Upper lobe of left lung (tissue), 6 donors: ENCODE measurements around the gene ZNF575. TPM values are rescaled to one million over a fixed set of nuclear protein-coding genes. Genes with fewer than 3 reads are reported as not detected.
"Not testable (repeated sequence)": the region's sequence is repeated elsewhere in the genome, so short reads cannot be mapped to it uniquely, and the experiment has no call there.

Experiments
- ATAC-seq, 2 donors: fragments of 200-7000 bp; cut with Tn5 transposase; one replicate each; pipeline ENCODE4 v1.9.1; 2022; ENCODE audit warnings: mild to moderate bottlenecking in 2 of 2, moderate library complexity in 2 of 2; ENCODE audit not compliant: low FRiP score in 2 of 2
- DNase-seq, 2 donors: peaks; one replicate each; pipeline ENCODE4 v3.0.0-alpha.2; 2019 to 2020
- H3K27ac ChIP-seq, 4 donors: fragments of 200-600 bp; sonication (generic); one replicate each; pipeline ENCODE4 v1.5.1; 2016 to 2019
- H3K27me3 ChIP-seq, 4 donors: fragments of 200-600 bp; sonication (generic); one replicate each; pipeline ENCODE4 v1.5.1; 2017 to 2019
- H3K36me3 ChIP-seq, 4 donors: fragments of 200-600 bp; sonication (generic); one replicate each; pipeline ENCODE4 v1.5.1; 2016 to 2019
- H3K4me1 ChIP-seq, 4 donors: fragments of 200-600 bp; sonication (generic); one replicate each; pipeline ENCODE4 v1.5.1; 2018 to 2019
- H3K4me3 ChIP-seq, 4 donors: fragments of 200-600 bp; sonication (generic); one replicate each; pipeline ENCODE4 v1.5.1; 2017 to 2019; ENCODE audit warnings: mild to moderate bottlenecking in 2 of 4, moderate library complexity in 1 of 4
- H3K9me3 ChIP-seq, 4 donors: fragments of 200-600 bp; sonication (generic); one replicate each; pipeline ENCODE4 v1.5.1; 2018 to 2019
- CTCF ChIP-seq, 6 experiments: fragments of 450-650 bp in 4 of 6; fragments of 200-600 bp in 2 of 6; sonication (generic) in 2 of 6; IDR thresholded peaks; one replicate each; pipeline ENCODE4 v1.5.1; 2016 to 2019; ENCODE audit warnings: antibody characterized with exemption in 6 of 6
- EP300 ChIP-seq, 4 donors: sonication (generic); formaldehyde crosslinking; IDR thresholded peaks; one replicate each; pipeline ENCODE4 v1.5.1; 2017; ENCODE audit warnings: antibody characterized with exemption in 4 of 4, control low read depth in 2 of 4
- POLR2A ChIP-seq, 4 donors: fragments of 450-650 bp; IDR thresholded peaks; one replicate each; pipeline ENCODE4 v1.5.1; 2016 to 2017; ENCODE audit warnings: antibody characterized with exemption in 4 of 4, mild to moderate bottlenecking in 2 of 4
- POLR2AphosphoS5 ChIP-seq, 2 donors: sonication (generic); formaldehyde crosslinking; IDR thresholded peaks; one replicate each; pipeline ENCODE4 v1.5.1; 2017; ENCODE audit warnings: antibody characterized with exemption in 2 of 2
- WGBS, 2 donors: methylation state at CpG; one replicate each; pipeline ENCODE4 v1.1.5; 2017 to 2018; 5-methylcytosine and 5-hydroxymethylcytosine counted together
- total RNA-seq, 6 donors: library from RNA; depleted of rRNA in 4 of 6; stranded (reverse); fragments of >200 nt in 4 of 6; gene quantifications; one replicate each; pipeline versions ENCODE4 v1.1.0 to v1.2.1, GENCODE V29; 2016 to 2021
- donor health status: DM: no; HTN: no; CAD: no; lungs with moderate emphysema.
- donor health status: DM: no; HTN: yes; CAD: no; lungs with severe emphysema.

Gene ZNF575
- total RNA-seq, 6 donors from 2014 or later = 0.76 to 4.4 (median 2.7) TPM; not detected in 1

GRCh38 chr19:43518051-43518450, 14.9 kb upstream of the ZNF575 start:
- no peak for ATAC-seq
- TF ChIP-seq POLR2A (IDR thresholded peaks at IDR 0.05) (no peak), CTCF (IDR thresholded peaks at IDR 0.05) (no peak), POLR2AphosphoS5 (IDR thresholded peaks at IDR 0.05) (no peak), EP300 (IDR thresholded peaks at IDR 0.05) (no peak)
- Histone ChIP-seq H3K36me3 (peaks cover 0 to 3% (median 0%) of the 10 kb centered on the region in 4 donors), H3K4me3 (no peak overlapping the region), H3K9me3 (no peaks in the 10 kb centered on the region), H3K4me1 (peaks cover 1 to 8% (median 5%) of the 10 kb centered on the region in 4 donors), H3K27ac (no peak overlapping the region), H3K27me3 (no peaks in the 10 kb centered on the region)
- WGBS, 2 donors = 81 to 87% methylated on average over 4 of the region's 4 CpGs
- no peak for DNase-seq

GRCh38 chr19:43519436-43520088, 13.4 kb upstream of the ZNF575 start:
- Histone ChIP-seq H3K27ac (no peak overlapping the region), H3K27me3 (no peaks in the 10 kb centered on the region), H3K4me1 (peaks cover 2 to 12% (median 6%) of the 10 kb centered on the region in 4 donors), H3K4me3 (no peak overlapping the region), H3K36me3 (peaks cover 0 to 3% (median 0%) of the 10 kb centered on the region in 4 donors), H3K9me3 (no peaks in the 10 kb centered on the region)
- DNase-seq (peak in 1 of 2 donors; percentile 75), ATAC-seq (peak; percentile 79 to 90)
- no peak for TF ChIP-seq EP300 (IDR thresholded peaks at IDR 0.05)
- TF ChIP-seq POLR2A (IDR thresholded peaks at IDR 0.05) = no peak
- TF ChIP-seq POLR2AphosphoS5 (IDR thresholded peaks at IDR 0.05) = no peak
- peak; percentile 61 to 86 (median 80) for TF ChIP-seq CTCF (IDR thresholded peaks at IDR 0.05)
- WGBS, 2 donors = 54 to 60% methylated on average over 10 of the region's 10 CpGs

GRCh38 chr19:43522929-43523328, 10.1 kb upstream of the ZNF575 start:
- H3K4me1 ChIP-seq = peaks cover 17 to 43% (median 25%) of the 10 kb centered on the region in 4 donors
- no peak overlapping the region for H3K27ac ChIP-seq
- H3K36me3 ChIP-seq = no peaks in the 10 kb centered on the region
- TF ChIP-seq CTCF (IDR thresholded peaks at IDR 0.05) = no peak
- TF ChIP-seq POLR2AphosphoS5 (IDR thresholded peaks at IDR 0.05) = no peak
- no peak for TF ChIP-seq EP300 (IDR thresholded peaks at IDR 0.05)
- TF ChIP-seq POLR2A (IDR thresholded peaks at IDR 0.05) = no peak
- no peaks in the 10 kb centered on the region for H3K9me3 ChIP-seq
- DNase-seq = no peak
- no peak overlapping the region for H3K4me3 ChIP-seq
- WGBS, 2 donors = 73 to 83% methylated on average over 5 of the region's 5 CpGs
- no peaks in the 10 kb centered on the region for H3K27me3 ChIP-seq
- no peak for ATAC-seq

GRCh38 chr19:43523696-43524095, 9.3 kb upstream of the ZNF575 start:
- H3K9me3 ChIP-seq, H3K4me3 ChIP-seq, DNase-seq, H3K27me3 ChIP-seq, ATAC-seq, H3K36me3 ChIP-seq, H3K27ac ChIP-seq: not testable (repeated sequence)
- WGBS, 2 donors = 92 to 97% methylated on average over 8 of the region's 8 CpGs
- H3K4me1 ChIP-seq = peaks cover 20 to 46% (median 25%) of the 10 kb centered on the region in 4 donors

- Histone ChIP-seq H3K36me3 (no peaks in the 10 kb centered on the region), H3K4me1 (peaks cover 17 to 41% (median 22%) of the 10 kb centered on the region in 4 donors), H3K9me3 (no peaks in the 10 kb centered on the region), H3K27me3 (no peaks in the 10 kb centered on the region), H3K27ac (peak overlapping the region; percentile 74 to 90 (median 85)), H3K4me3 (peak overlapping the region; percentile 79 to 97 (median 88))
- ATAC-seq = peak; percentile 67 to 70
- WGBS, 2 donors = 1 to 21% methylated on average over 5 to 10 of the region's 12 CpGs
- DNase-seq = peak in 1 of 2 donors; percentile 91
- TF ChIP-seq CTCF (IDR thresholded peaks at IDR 0.05) (no peak), POLR2AphosphoS5 (IDR thresholded peaks at IDR 0.05) (peak; percentile 19 to 77)
Measured at GRCh38 chr19:43524922-43525835, 7.8 kb upstream of the ZNF575 start.
